Tibial nerve (tissue), 4 donors: ENCODE data around the gene CTLA4.

Experiments
- EP300 ChIP-seq, 2 donors: sonication (generic); formaldehyde crosslinking; IDR thresholded peaks; one replicate each; pipeline ENCODE4 v1.6.1; 2017; ENCODE audit warnings: antibody characterized with exemption in 2 of 2, mild to moderate bottlenecking in 1 of 2
- POLR2A ChIP-seq, 2 donors: fragments of 450-650 bp; IDR thresholded peaks; one replicate each; pipeline ENCODE4 v1.6.1; 2017; ENCODE audit warnings: antibody characterized with exemption in 2 of 2, mild to moderate bottlenecking in 2 of 2, moderate library complexity in 2 of 2
- TF ChIP-seq, protein P1 (sequence below), 5 experiments: fragments of 200-600 bp in 3 of 5; fragments of 450-650 bp in 2 of 5; sonication (generic) in 3 of 5; IDR thresholded peaks; one replicate each; pipeline ENCODE4 v1.5.1; 2016 to 2019; ENCODE audit warnings: antibody characterized with exemption in 5 of 5, mild to moderate bottlenecking in 3 of 5, moderate library complexity in 2 of 5

DNA sequence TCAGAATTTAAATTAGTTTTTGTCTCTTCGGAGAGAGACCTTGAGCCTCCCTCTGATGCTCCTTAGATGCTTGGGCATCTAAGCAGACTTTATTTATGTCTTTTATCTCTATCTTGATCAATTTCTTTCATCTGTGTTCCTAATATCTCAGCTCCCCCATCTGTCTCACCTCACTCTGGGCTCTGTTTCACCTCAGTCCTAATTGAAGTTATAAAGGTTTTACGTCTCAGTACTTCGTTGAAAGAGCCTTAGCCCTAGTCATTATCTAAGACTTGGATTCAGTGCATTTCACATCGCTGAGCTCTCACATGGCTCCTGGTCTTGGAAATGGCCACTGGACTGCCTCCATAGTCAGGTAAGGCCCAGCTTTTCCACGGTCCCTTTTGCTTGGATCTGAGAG lies 13.8 kb upstream of the CTLA4 start:
- TF ChIP-seq EP300 (IDR thresholded peaks at IDR 0.05) (no peak), POLR2A (IDR thresholded peaks at IDR 0.05) (no peak)
- TF ChIP-seq, protein P1, sequence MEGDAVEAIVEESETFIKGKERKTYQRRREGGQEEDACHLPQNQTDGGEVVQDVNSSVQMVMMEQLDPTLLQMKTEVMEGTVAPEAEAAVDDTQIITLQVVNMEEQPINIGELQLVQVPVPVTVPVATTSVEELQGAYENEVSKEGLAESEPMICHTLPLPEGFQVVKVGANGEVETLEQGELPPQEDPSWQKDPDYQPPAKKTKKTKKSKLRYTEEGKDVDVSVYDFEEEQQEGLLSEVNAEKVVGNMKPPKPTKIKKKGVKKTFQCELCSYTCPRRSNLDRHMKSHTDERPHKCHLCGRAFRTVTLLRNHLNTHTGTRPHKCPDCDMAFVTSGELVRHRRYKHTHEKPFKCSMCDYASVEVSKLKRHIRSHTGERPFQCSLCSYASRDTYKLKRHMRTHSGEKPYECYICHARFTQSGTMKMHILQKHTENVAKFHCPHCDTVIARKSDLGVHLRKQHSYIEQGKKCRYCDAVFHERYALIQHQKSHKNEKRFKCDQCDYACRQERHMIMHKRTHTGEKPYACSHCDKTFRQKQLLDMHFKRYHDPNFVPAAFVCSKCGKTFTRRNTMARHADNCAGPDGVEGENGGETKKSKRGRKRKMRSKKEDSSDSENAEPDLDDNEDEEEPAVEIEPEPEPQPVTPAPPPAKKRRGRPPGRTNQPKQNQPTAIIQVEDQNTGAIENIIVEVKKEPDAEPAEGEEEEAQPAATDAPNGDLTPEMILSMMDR (IDR thresholded peaks at IDR 0.05) = no peak
